Measurements from ENCODE around the gene CYP1A2.
A peak's percentile ranks its signal among the peaks of the same experiment; 100 is the strongest.

Gene CYP1A2

GRCh38 chr15:74776821-74777768, 28.4 kb downstream of the CYP1A2 start:
- Histone ChIP-seq H4K12ac (ENCODE audit: low read depth, low read length) (no peak overlapping the region), H2BK12ac (ENCODE audit: low read length) (no peak overlapping the region), H3K18ac (ENCODE audit: low read length) (no peak overlapping the region), H3K27me3 (ENCODE audit: insufficient read depth, low read length) (no peaks in the 10 kb centered on the region), H3K9ac (ENCODE audit: low read length) (no peak overlapping the region), H2AK5ac (ENCODE audit: low read length) (no peak overlapping the region), H3K14ac (ENCODE audit: low read length) (no peak overlapping the region), H3K27ac (ENCODE audit: low read depth, low read length) (no peak overlapping the region), H3K36me3 (ENCODE audit: control insufficient read depth in 1 of 2, insufficient read depth in 2 of 2, low read length in 2 of 2) (no peaks in the 10 kb centered on the region), H2AFZ (ENCODE audit: insufficient read depth, low read length, poor library complexity) (no peak overlapping the region), H2BK120ac (ENCODE audit: insufficient read depth, low read length, poor library complexity) (no peak overlapping the region), H3K4me3 (ENCODE audit: low read depth, low read length) (no peak overlapping the region), H3K4me1 (ENCODE audit: control insufficient read depth in 1 of 2, insufficient read depth in 2 of 2, low read length in 2 of 2) (peaks cover 13 to 21% of the 10 kb centered on the region in 2 experiments), H3K79me2 (ENCODE audit: control insufficient read depth, insufficient read depth, low read length, poor library complexity) (no peaks in the 10 kb centered on the region), H4K91ac (ENCODE audit: low read depth, low read length) (no peak overlapping the region), H4K8ac (ENCODE audit: low read depth, low read length) (no peak overlapping the region), H3K79me1 (ENCODE audit: low read length) (peaks cover 2% of the 10 kb centered on the region), H3K23ac (ENCODE audit: low read length) (no peak overlapping the region), H3K9me3 (ENCODE audit: insufficient read depth, low read depth, low read length) (no peaks in the 10 kb centered on the region), H3K4ac (ENCODE audit: low read depth, low read length) (no peak overlapping the region), H3K4me2 (ENCODE audit: low read length) (no peak overlapping the region), H2BK5ac (ENCODE audit: low read depth, low read length, poor library complexity) (no peak overlapping the region)
- peak in 1 of 2 donors; percentile 15 for DNase-seq
- no CpG with 5 or more reads among the region's 13 CpGs for WGBS (ENCODE audit: extremely low coverage, insufficient coverage, insufficient read length)

DNA sequence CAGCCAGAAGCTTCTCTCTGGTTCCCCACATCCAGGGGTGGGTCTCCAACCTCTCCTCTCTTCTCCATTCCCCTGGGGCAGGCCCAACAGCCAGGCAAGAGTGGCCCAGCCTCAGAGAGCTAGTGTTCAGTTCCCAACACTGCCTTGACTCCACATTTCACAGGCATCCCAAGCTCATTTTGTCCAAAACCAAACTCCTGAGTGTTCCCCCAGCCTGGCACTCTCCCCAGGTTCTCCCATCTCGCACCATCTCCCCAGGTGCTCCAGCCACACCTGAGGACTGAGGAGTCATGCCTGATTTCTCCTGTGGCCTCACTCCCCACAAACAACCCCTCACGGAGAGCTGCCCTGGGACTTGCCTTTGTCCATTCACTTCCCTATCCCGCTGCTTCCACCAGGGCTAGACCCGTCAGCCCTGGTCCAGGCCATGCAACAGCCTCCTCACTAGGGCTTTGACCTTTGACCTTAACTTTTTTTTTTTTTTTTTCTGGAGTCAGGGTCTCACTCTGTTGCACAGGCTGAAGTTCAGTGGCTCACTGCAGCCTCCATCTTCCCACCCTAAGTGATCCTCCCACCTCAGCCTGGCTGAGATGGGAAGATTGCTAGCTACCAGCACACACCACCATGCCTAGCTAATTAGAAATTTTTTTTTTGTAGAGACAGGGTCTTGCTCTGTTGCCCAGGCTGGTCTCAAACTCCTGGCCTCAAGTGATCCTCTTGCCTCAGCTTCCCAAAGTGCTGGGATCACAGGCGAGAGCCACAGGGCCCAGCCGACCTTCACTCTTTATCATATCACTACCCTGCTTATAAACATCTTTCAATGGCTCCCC, 29.3 kb downstream of the CYP1A2 start:
- Histone ChIP-seq H3K36me3 (ENCODE audit: control insufficient read depth in 1 of 2, insufficient read depth in 2 of 2, low read length in 2 of 2) (no peaks in the 10 kb centered on the region), H3K79me1 (ENCODE audit: low read length) (peaks cover 7% of the 10 kb centered on the region), H4K12ac (ENCODE audit: low read depth, low read length) (no peak overlapping the region), H3K9me3 (ENCODE audit: insufficient read depth, low read depth, low read length) (no peaks in the 10 kb centered on the region), H2BK5ac (ENCODE audit: low read depth, low read length, poor library complexity) (no peak overlapping the region), H2AFZ (ENCODE audit: insufficient read depth, low read length, poor library complexity) (no peak overlapping the region), H3K4me2 (ENCODE audit: low read length) (no peak overlapping the region), H4K91ac (ENCODE audit: low read depth, low read length) (no peak overlapping the region), H4K8ac (ENCODE audit: low read depth, low read length) (no peak overlapping the region), H3K23ac (ENCODE audit: low read length) (no peak overlapping the region), H3K4me1 (ENCODE audit: control insufficient read depth in 1 of 2, insufficient read depth in 2 of 2, low read length in 2 of 2) (peaks cover 18 to 25% of the 10 kb centered on the region in 2 experiments), H3K79me2 (ENCODE audit: control insufficient read depth, insufficient read depth, low read length, poor library complexity) (peaks cover 6% of the 10 kb centered on the region), H3K4me3 (ENCODE audit: low read depth, low read length) (no peak overlapping the region), H3K27me3 (ENCODE audit: insufficient read depth, low read length) (no peaks in the 10 kb centered on the region), H2AK5ac (ENCODE audit: low read length) (no peak overlapping the region), H3K18ac (ENCODE audit: low read length) (no peak overlapping the region), H2BK12ac (ENCODE audit: low read length) (no peak overlapping the region), H2BK120ac (ENCODE audit: insufficient read depth, low read length, poor library complexity) (no peak overlapping the region), H3K14ac (ENCODE audit: low read length) (no peak overlapping the region), H3K9ac (ENCODE audit: low read length) (no peak overlapping the region), H3K27ac (ENCODE audit: low read depth, low read length) (no peak overlapping the region), H3K4ac (ENCODE audit: low read depth, low read length) (no peak overlapping the region)
- no peak for DNase-seq
- no CpG with 5 or more reads among the region's 6 CpGs for WGBS (ENCODE audit: extremely low coverage, insufficient coverage, insufficient read length)

- Histone ChIP-seq H4K8ac (ENCODE audit: low read depth, low read length) (no peak overlapping the region), H3K18ac (ENCODE audit: low read length) (no peak overlapping the region), H3K79me1 (ENCODE audit: low read length) (peaks cover 7% of the 10 kb centered on the region), H2BK5ac (ENCODE audit: low read depth, low read length, poor library complexity) (no peak overlapping the region), H2AK5ac (ENCODE audit: low read length) (no peak overlapping the region), H3K14ac (ENCODE audit: low read length) (no peak overlapping the region), H3K27me3 (ENCODE audit: insufficient read depth, low read length) (no peaks in the 10 kb centered on the region), H2BK120ac (ENCODE audit: insufficient read depth, low read length, poor library complexity) (no peak overlapping the region), H3K9me3 (ENCODE audit: insufficient read depth, low read depth, low read length) (no peaks in the 10 kb centered on the region), H3K36me3 (ENCODE audit: control insufficient read depth in 1 of 2, insufficient read depth in 2 of 2, low read length in 2 of 2) (no peaks in the 10 kb centered on the region), H3K23ac (ENCODE audit: low read length) (no peak overlapping the region), H3K27ac (ENCODE audit: low read depth, low read length) (no peak overlapping the region), H4K12ac (ENCODE audit: low read depth, low read length) (no peak overlapping the region), H3K4me1 (ENCODE audit: control insufficient read depth in 1 of 2, insufficient read depth in 2 of 2, low read length in 2 of 2) (peaks cover 23 to 31% of the 10 kb centered on the region in 2 experiments), H4K91ac (ENCODE audit: low read depth, low read length) (no peak overlapping the region), H3K4me3 (ENCODE audit: low read depth, low read length) (no peak overlapping the region), H3K4ac (ENCODE audit: low read depth, low read length) (no peak overlapping the region), H2AFZ (ENCODE audit: insufficient read depth, low read length, poor library complexity) (no peak overlapping the region), H3K9ac (ENCODE audit: low read length) (no peak overlapping the region), H3K79me2 (ENCODE audit: control insufficient read depth, insufficient read depth, low read length, poor library complexity) (peaks cover 9% of the 10 kb centered on the region), H3K4me2 (ENCODE audit: low read length) (no peak overlapping the region), H2BK12ac (ENCODE audit: low read length) (no peak overlapping the region)
- no peak for DNase-seq
- no CpG with 5 or more reads among the region's 5 CpGs for WGBS (ENCODE audit: extremely low coverage, insufficient coverage, insufficient read length)
These were observed 29.9 kb downstream of the CYP1A2 start for GRCh38 chr15:74778599-74778970.

DNA sequence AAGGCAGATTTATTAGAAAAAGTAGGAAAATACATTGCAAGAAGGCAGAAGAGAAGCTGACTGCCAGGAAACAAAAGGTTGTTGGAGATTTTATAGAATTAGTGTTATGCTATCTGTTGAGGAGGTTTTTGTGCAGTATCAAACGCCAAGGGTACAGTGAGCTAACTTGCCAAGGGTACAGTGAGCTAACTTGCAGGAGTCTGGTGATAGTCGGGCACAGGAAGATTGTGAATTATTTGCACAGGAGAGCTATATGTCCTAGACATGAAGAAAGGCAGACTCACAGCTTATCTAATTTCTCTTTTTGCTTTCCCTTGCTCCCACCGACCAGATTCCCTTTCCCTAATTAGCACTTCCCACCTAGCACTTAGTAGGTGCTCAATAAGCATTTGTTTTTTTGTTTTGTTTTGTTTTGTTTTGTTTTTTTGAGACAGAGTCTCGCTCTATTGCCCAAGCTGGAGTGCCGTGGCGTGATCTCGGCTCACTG, 30.6 kb downstream of the CYP1A2 start:
- Histone ChIP-seq H3K27ac (ENCODE audit: low read depth, low read length) (no peak overlapping the region), H3K9me3 (ENCODE audit: insufficient read depth, low read depth, low read length) (no peaks in the 10 kb centered on the region), H3K79me2 (ENCODE audit: control insufficient read depth, insufficient read depth, low read length, poor library complexity) (peaks cover 10% of the 10 kb centered on the region), H2BK120ac (ENCODE audit: insufficient read depth, low read length, poor library complexity) (no peak overlapping the region), H3K18ac (ENCODE audit: low read length) (no peak overlapping the region), H4K12ac (ENCODE audit: low read depth, low read length) (no peak overlapping the region), H3K4ac (ENCODE audit: low read depth, low read length) (no peak overlapping the region), H3K36me3 (ENCODE audit: control insufficient read depth in 1 of 2, insufficient read depth in 2 of 2, low read length in 2 of 2) (no peaks in the 10 kb centered on the region), H3K27me3 (ENCODE audit: insufficient read depth, low read length) (no peaks in the 10 kb centered on the region), H2BK5ac (ENCODE audit: low read depth, low read length, poor library complexity) (no peak overlapping the region), H3K4me1 (ENCODE audit: control insufficient read depth in 1 of 2, insufficient read depth in 2 of 2, low read length in 2 of 2) (peaks cover 26 to 33% of the 10 kb centered on the region in 2 experiments), H3K4me3 (ENCODE audit: low read depth, low read length) (no peak overlapping the region), H2BK12ac (ENCODE audit: low read length) (no peak overlapping the region), H3K23ac (ENCODE audit: low read length) (no peak overlapping the region), H2AFZ (ENCODE audit: insufficient read depth, low read length, poor library complexity) (no peak overlapping the region), H3K79me1 (ENCODE audit: low read length) (peaks cover 7% of the 10 kb centered on the region), H3K9ac (ENCODE audit: low read length) (no peak overlapping the region), H3K4me2 (ENCODE audit: low read length) (no peak overlapping the region), H2AK5ac (ENCODE audit: low read length) (no peak overlapping the region), H4K91ac (ENCODE audit: low read depth, low read length) (no peak overlapping the region), H4K8ac (ENCODE audit: low read depth, low read length) (no peak overlapping the region), H3K14ac (ENCODE audit: low read length) (no peak overlapping the region)
- DNase-seq: no peak
- no CpG with 5 or more reads among the region's 7 CpGs for WGBS (ENCODE audit: extremely low coverage, insufficient coverage, insufficient read length)

Data from trophoblast cell (in vitro differentiated cells and primary cell).